Amniotic epithelial cell (primary cell): ENCODE measurements around the gene PDE6B.
"Not testable (repeated sequence)": the region's sequence is repeated elsewhere in the genome, so short reads cannot be mapped to it uniquely, and the experiment has no call there.

Experiments used
- DNase-seq: peaks from one replicate; pipeline ENCODE4 v3.0.0-alpha.2; 2010; ENCODE audit warnings: low read depth

Gene PDE6B

GRCh38 chr4:704198-704891 lies 79.0 kb downstream of the PDE6B start:
- no peak for DNase-seq

GRCh38 chr4:704971-705277 lies 79.6 kb downstream of the PDE6B start:
- no peak for DNase-seq

GRCh38 chr4:705278-706082 lies 80.1 kb downstream of the PDE6B start, which contains the start of gene PCGF3:
Gene PCGF3, plus strand, starts transcription at chr4:705832. Its CDS starts 27,849 bp downstream, at chr4:733681.
- DNase-seq = peak; percentile 88

GRCh38 chr4:706083-706633 lies 80.8 kb downstream of the PDE6B start:
- DNase-seq = not testable (repeated sequence)

GRCh38 chr4:706834-707598 lies 81.6 kb downstream of the PDE6B start:
- DNase-seq = no peak

GRCh38 chr4:707929-708630 lies 82.7 kb downstream of the PDE6B start:
- DNase-seq = no peak

GRCh38 chr4:708631-708933 lies 83.2 kb downstream of the PDE6B start:
- DNase-seq = no peak

GRCh38 chr4:709348-709747 lies 84.0 kb downstream of the PDE6B start:
- no peak for DNase-seq

GRCh38 chr4:710116-710515 lies 84.7 kb downstream of the PDE6B start:
- DNase-seq = no peak

- no peak for DNase-seq
Observed at GRCh38 chr4:710916-711315, 85.5 kb downstream of the PDE6B start.

GRCh38 chr4:712093-712492 lies 86.7 kb downstream of the PDE6B start:
- no peak for DNase-seq

GRCh38 chr4:712916-713632 lies 87.7 kb downstream of the PDE6B start:
- no peak for DNase-seq

- no peak for DNase-seq
Observed at GRCh38 chr4:714087-714486, 88.7 kb downstream of the PDE6B start.

- DNase-seq = no peak
Observed at GRCh38 chr4:717601-718320, 92.4 kb downstream of the PDE6B start.

- no peak for DNase-seq
Observed at GRCh38 chr4:718460-718859, 93.1 kb downstream of the PDE6B start.
